ENCODE results near the gene TTC33.

DNA sequence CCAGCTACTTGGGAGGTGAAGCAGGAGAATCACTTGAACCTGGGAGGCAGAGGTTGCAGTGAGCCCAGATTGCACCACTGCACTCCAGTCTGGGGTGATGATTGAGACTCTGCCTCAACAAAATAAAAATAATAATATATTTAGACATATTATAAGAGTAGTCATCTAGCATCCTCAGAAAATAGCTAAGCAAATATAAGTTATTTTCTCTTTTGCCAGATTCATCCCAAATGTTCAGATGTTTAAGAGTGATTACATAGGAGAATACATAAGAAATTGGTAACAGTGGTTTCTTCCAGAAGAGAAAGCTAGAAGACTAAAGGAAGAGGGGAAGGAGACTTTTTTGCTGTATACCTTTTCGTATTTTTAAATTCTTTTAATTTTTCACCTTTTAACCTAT, 22.4 kb upstream of the TTC33 start:
- TF ChIP-seq, protein P1, sequence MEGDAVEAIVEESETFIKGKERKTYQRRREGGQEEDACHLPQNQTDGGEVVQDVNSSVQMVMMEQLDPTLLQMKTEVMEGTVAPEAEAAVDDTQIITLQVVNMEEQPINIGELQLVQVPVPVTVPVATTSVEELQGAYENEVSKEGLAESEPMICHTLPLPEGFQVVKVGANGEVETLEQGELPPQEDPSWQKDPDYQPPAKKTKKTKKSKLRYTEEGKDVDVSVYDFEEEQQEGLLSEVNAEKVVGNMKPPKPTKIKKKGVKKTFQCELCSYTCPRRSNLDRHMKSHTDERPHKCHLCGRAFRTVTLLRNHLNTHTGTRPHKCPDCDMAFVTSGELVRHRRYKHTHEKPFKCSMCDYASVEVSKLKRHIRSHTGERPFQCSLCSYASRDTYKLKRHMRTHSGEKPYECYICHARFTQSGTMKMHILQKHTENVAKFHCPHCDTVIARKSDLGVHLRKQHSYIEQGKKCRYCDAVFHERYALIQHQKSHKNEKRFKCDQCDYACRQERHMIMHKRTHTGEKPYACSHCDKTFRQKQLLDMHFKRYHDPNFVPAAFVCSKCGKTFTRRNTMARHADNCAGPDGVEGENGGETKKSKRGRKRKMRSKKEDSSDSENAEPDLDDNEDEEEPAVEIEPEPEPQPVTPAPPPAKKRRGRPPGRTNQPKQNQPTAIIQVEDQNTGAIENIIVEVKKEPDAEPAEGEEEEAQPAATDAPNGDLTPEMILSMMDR (conservative IDR thresholded peaks at IDR 0.05), result no peak
- no peak for TF ChIP-seq EZH2 (IDR thresholded peaks at IDR 0.05; ENCODE audit: low read depth)
